A673 (cell line): ENCODE results near the gene CAPZB.

Experiments used
- CTCF ChIP-seq: fragments of 300-800, 200-600 bp; sonication (generic); conservative IDR thresholded peaks from 2 replicates; pipeline ENCODE4 v1.5.1; 2017; ENCODE audit warnings: low read depth, mild to moderate bottlenecking, antibody characterized with exemption, low read length, moderate library complexity, mixed read lengths
- EZH2 ChIP-seq: fragments of 200-600 bp; sonication (generic); IDR thresholded peaks from 2 replicates; pipeline ENCODE4 v1.6.1; 2017; ENCODE audit warnings: borderline replicate concordance, low read depth, mild to moderate bottlenecking, mixed read lengths, antibody characterized with exemption, low read length; ENCODE audit not compliant: poor library complexity, severe bottlenecking

- no peak for TF ChIP-seq CTCF
- no peak for TF ChIP-seq EZH2
Observed at GRCh38 chr1:19331262-19331878, 154.0 kb downstream of the CAPZB start.
